GM12878 (cell line): ENCODE results near the gene APBA3. TPM values are rescaled to one million over a fixed set of nuclear protein-coding genes. Genes with fewer than 3 reads are reported as not detected.
A peak's percentile ranks its signal among the peaks of the same experiment; 100 is the strongest.

Experiments
- ATAC-seq: fragments of 200-7000 bp; cut with Tn5 transposase; 3 replicates; pipeline ENCODE4 v1.9.1; 2020; ENCODE audit warnings: mild to moderate bottlenecking, moderate library complexity
- BruUV-seq: library from RNA; stranded (reverse); fragments of 400-500 nt; replicated peaks from 2 replicates; lab custom pipeline; 2021; lab: Mats Ljungman, UMichigan
- CTCF ChIA-PET: fragments of 300-600 bp; sonication (Branson Sonifier 250); formaldehyde crosslinking; extraction: SDS; loops from one replicate; lab custom pipeline; 2021; ENCODE audit warnings: inconsistent platforms; lab: Yijun Ruan, JAX
- POLR2A ChIA-PET: fragments of 350-600 bp; formaldehyde crosslinking; extraction: SDS; loops from one replicate; lab custom pipeline; 2021; ENCODE audit warnings: inconsistent platforms; lab: Charles Lee
- RAD21 ChIA-PET: fragments of 300-600 bp; sonication (Branson Sonifier 250); formaldehyde crosslinking; loops from one replicate; lab custom pipeline; 2023; ENCODE audit warnings: antibody characterized with exemption; ENCODE audit not compliant: unreplicated experiment; lab: Charles Lee
- SMC1A ChIA-PET: fragments of 300-600 bp; sonication (Branson Sonifier 250); formaldehyde crosslinking; loops from one replicate; lab custom pipeline; 2023; ENCODE audit not compliant: unreplicated experiment, uncharacterized antibody; lab: Charles Lee
- DNase-seq: peaks from one replicate; pipeline ENCODE4 v3.0.0-alpha.2; 2011; ENCODE audit warnings: low read depth, low spot score
- FAIRE-seq: peaks from 3 replicates; lab custom pipeline; 2011; peaks lifted over from hg19 to GRCh38; lab: Jason Lieb, UNC
- H2AFZ ChIP-seq: 2 replicates; pipeline ENCODE4 v1.6.0; 2011; ENCODE audit warnings: low read depth, low read length, control low read depth; ENCODE audit not compliant: control insufficient read depth
- H3K27ac ChIP-seq: 2 replicates; pipeline ENCODE4 v1.5.1; 2011; ENCODE audit warnings: control low read depth; ENCODE audit not compliant: control insufficient read depth, insufficient read depth
- H3K27me3 ChIP-seq, 2 experiments: replicated peaks in 1 of 2; 2 replicates each; pipeline versions ENCODE4 v1.6.0 to v1.6.1; 2011; ENCODE audit warnings: low read length in 1 of 2; ENCODE audit not compliant: control insufficient read depth in 2 of 2, insufficient read depth in 2 of 2
- H3K36me3 ChIP-seq, 2 experiments: 2 replicates each; pipeline ENCODE4 v1.5.1; 2011; ENCODE audit warnings: low read length in 1 of 2; ENCODE audit not compliant: control insufficient read depth in 2 of 2, insufficient read depth in 2 of 2
- H3K4me1 ChIP-seq: 2 replicates; pipeline ENCODE4 v1.6.1; 2011; ENCODE audit warnings: mild to moderate bottlenecking, low read length, moderate library complexity, mixed read lengths; ENCODE audit not compliant: control insufficient read depth, insufficient read depth
- H3K4me2 ChIP-seq: 2 replicates; pipeline ENCODE4 v1.6.0; 2011; ENCODE audit warnings: control low read depth; ENCODE audit not compliant: control insufficient read depth, insufficient read depth
- H3K4me3 ChIP-seq: fragments of 200-600 bp; sonication (generic); 2 replicates; pipeline ENCODE4 v1.5.1; 2016
- H3K79me2 ChIP-seq: 2 replicates; pipeline ENCODE4 v1.6.0; 2011; ENCODE audit warnings: low read length; ENCODE audit not compliant: control insufficient read depth, insufficient read depth
- H3K9ac ChIP-seq: 2 replicates; pipeline ENCODE4 v1.8.0; 2011; ENCODE audit warnings: low read length, control low read depth, mixed read lengths; ENCODE audit not compliant: control insufficient read depth, insufficient read depth
- H3K9me3 ChIP-seq: replicated peaks from 3 replicates; pipeline ENCODE4 v1.5.1; 2011; ENCODE audit warnings: mild to moderate bottlenecking, low read length; ENCODE audit not compliant: control insufficient read depth, insufficient read depth
- H4K20me1 ChIP-seq: 2 replicates; pipeline ENCODE4 v1.6.0; 2011; ENCODE audit not compliant: control insufficient read depth, insufficient read depth
- ATF7 ChIP-seq: fragments of 450-650 bp; IDR thresholded peaks from 2 replicates; pipeline ENCODE4 v1.6.1; 2016; ENCODE audit warnings: low read depth, mild to moderate bottlenecking
- CREB1 ChIP-seq: IDR thresholded peaks from 2 replicates; pipeline ENCODE4 v1.6.1; 2012; ENCODE audit warnings: low read depth, mild to moderate bottlenecking, inconsistent platforms
- E2F4 ChIP-seq: IDR thresholded peaks from 2 replicates; pipeline ENCODE4 v1.6.1; 2012; ENCODE audit warnings: low read depth, low read length, improper control_type of control experiment
- ETV6 ChIP-seq, 2 experiments: fragments of 450-650 bp in 1 of 2; IDR thresholded peaks in 1 of 2; conservative IDR thresholded peaks in 1 of 2; 2 replicates each; pipeline ENCODE4 v1.6.1; 2014; ENCODE audit warnings: antibody characterized with exemption in 1 of 2, borderline replicate concordance in 1 of 2, low read depth in 1 of 2, mild to moderate bottlenecking in 1 of 2, moderate library complexity in 1 of 2
- IKZF2 ChIP-seq, 2 experiments: fragments of 450-650 bp; IDR thresholded peaks; 2 replicates each; pipeline ENCODE4 v1.6.1; 2017; ENCODE audit warnings: mild to moderate bottlenecking in 2 of 2, moderate library complexity in 2 of 2
- JUND ChIP-seq: IDR thresholded peaks from 2 replicates; pipeline ENCODE4 v1.6.1; 2012; ENCODE audit warnings: low read depth, mild to moderate bottlenecking, low read length, improper control_type of control experiment, moderate library complexity
- SMAD5 ChIP-seq: IDR thresholded peaks from 2 replicates; pipeline ENCODE4 v1.6.1; 2016; ENCODE audit warnings: antibody characterized with exemption, low read depth
- SPI1 ChIP-seq: IDR thresholded peaks from 2 replicates; pipeline ENCODE4 v1.6.1; 2011; ENCODE audit warnings: low read depth, mild to moderate bottlenecking, low read length, moderate library complexity, borderline replicate concordance; ENCODE audit not compliant: insufficient read depth
- SUZ12 ChIP-seq: fragments of 200-600 bp; sonication (generic); IDR thresholded peaks from one replicate; pipeline ENCODE4 v1.6.1; 2018; ENCODE audit warnings: antibody characterized with exemption, mild to moderate bottlenecking; ENCODE audit not compliant: unreplicated experiment
- ZNF207 ChIP-seq: fragments of 450-650 bp; IDR thresholded peaks from 2 replicates; pipeline ENCODE4 v1.6.1; 2014; ENCODE audit warnings: antibody characterized with exemption, mild to moderate bottlenecking, borderline replicate concordance
- WGBS: methylation state at CpG from one replicate; pipeline ENCODE4 v1.1.6; 2016; ENCODE audit warnings: low lambda C conversion rate; ENCODE audit not compliant: insufficient replicate concordance, insufficient coverage; ENCODE audit errors: missing lambda C conversion rate; 5-methylcytosine and 5-hydroxymethylcytosine counted together
- in situ Hi-C: fragments of 300-500 bp; cut with MboI; formaldehyde crosslinking; loops from 9 replicates; pipeline ENCODE4 v1.14.3; 2018; ENCODE audit warnings: mixed read lengths
- intact Hi-C: fragments of 100-400 bp; cut with micrococcal nuclease; formaldehyde crosslinking; loops from one replicate; pipeline ENCODE4 v1.14.2; 2022; ENCODE audit not compliant: unreplicated experiment
- polyA plus RNA-seq, 11 experiments: library from polyadenylated mRNA; depleted of rRNA in 4 of 11; unstranded in 6 of 11; stranded (reverse) in 5 of 11; fragments of >200 nt; fragmentation: Nextera tagmentation in 4 of 11; fragmentation: Illumina TruSeq in 1 of 11; extraction: Ambion mirVana in 4 of 11; extraction: Trizol in 1 of 11; gene quantifications; 1 replicate in 1 of 11; 2 replicates in 10 of 11; pipeline versions ENCODE4 v1.2.1 to v1.2.3, GENCODE V29; 2011 to 2016; ENCODE audit warnings: inconsistent platforms in 2 of 11, missing spikeins in 2 of 11, low read depth in 1 of 11
- total RNA-seq, 4 experiments: library from RNA; depleted of rRNA in 3 of 4; stranded (reverse); fragments of >200 nt in 3 of 4; fragmentation: Illumina TruSeq in 1 of 4; extraction: Trizol in 1 of 4; gene quantifications; 2 replicates each; pipeline versions ENCODE4 v1.2.1 to v1.2.3, GENCODE V29; 2013 to 2021
- TF ChIP-seq, protein P1 (sequence below): IDR thresholded peaks from 2 replicates; pipeline ENCODE4 v1.6.1; 2011; ENCODE audit warnings: borderline replicate concordance, low read depth, mild to moderate bottlenecking, moderate library complexity, low read length; ENCODE audit not compliant: insufficient read depth, poor library complexity, severe bottlenecking

The APBA3 gene
- total and polyA plus RNA-seq, 10 of the 15 experiments (the other 5 are each of a cell fraction or from before 2014, with no cell fraction given): 0.31 to 36.4 (median 18.3) TPM

GRCh38 chr19:3721887-3722442 lies 39.5 kb downstream of the APBA3 start:
- peak overlapping the region; percentile 33; the same call in 1 of the 2 replicates for H3K4me2 ChIP-seq
- no peaks in the 10 kb centered on the region for H3K9me3 ChIP-seq
- WGBS: 35% methylated on average over 24 of the region's 26 CpGs
- H4K20me1 ChIP-seq: no peaks in the 10 kb centered on the region
- ATAC-seq (no peak), DNase-seq (no peak), FAIRE-seq (no peak)
- RAD21 ChIA-PET: no interaction called here
- no peak overlapping the region for H3K27ac ChIP-seq
- in situ Hi-C loops (no loop called here), intact Hi-C loops (no loop called here)
- SMC1A ChIA-PET: no interaction called here
- H3K36me3 ChIP-seq: no peaks in the 10 kb centered on the region
- peaks cover 1 to 3% of the 10 kb centered on the region in 2 experiments; a peak in 1 of 4 replicates for H3K27me3 ChIP-seq
- no peak overlapping the region for H3K4me3 ChIP-seq
- CTCF ChIA-PET: interaction anchor here (0.6 kb wide), 1 partner anchor 16 kb away, joined by 3 read pairs; no protein-coding TSS in a partner anchor
- no TSS peak for BruUV-seq
- no peak overlapping the region for H3K9ac ChIP-seq
- no peak overlapping the region for H2AFZ ChIP-seq
- TF ChIP-seq, protein P1, sequence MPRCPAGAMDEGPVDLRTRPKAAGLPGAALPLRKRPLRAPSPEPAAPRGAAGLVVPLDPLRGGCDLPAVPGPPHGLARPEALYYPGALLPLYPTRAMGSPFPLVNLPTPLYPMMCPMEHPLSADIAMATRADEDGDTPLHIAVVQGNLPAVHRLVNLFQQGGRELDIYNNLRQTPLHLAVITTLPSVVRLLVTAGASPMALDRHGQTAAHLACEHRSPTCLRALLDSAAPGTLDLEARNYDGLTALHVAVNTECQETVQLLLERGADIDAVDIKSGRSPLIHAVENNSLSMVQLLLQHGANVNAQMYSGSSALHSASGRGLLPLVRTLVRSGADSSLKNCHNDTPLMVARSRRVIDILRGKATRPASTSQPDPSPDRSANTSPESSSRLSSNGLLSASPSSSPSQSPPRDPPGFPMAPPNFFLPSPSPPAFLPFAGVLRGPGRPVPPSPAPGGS: no peak
- no peak for TF ChIP-seq CREB1
- no peak for TF ChIP-seq SUZ12
- no peak for TF ChIP-seq IKZF2 (IDR thresholded peaks at IDR 0.05)
- no peak for TF ChIP-seq ETV6 (conservative IDR thresholded peaks at IDR 0.05 in 1 of 2, IDR thresholded peaks at IDR 0.05 in 1 of 2; ENCODE audit: borderline replicate concordance in 1 of 2, low read depth in 1 of 2)
- no peak for TF ChIP-seq SPI1
- TF ChIP-seq E2F4: no peak
- TF ChIP-seq ATF7: no peak
- TF ChIP-seq ZNF207: no peak
- TF ChIP-seq JUND: no peak
- TF ChIP-seq SMAD5: no peak
- POLR2A ChIA-PET: no interaction called here
- H3K79me2 ChIP-seq: no peaks in the 10 kb centered on the region
- no peaks in the 10 kb centered on the region for H3K4me1 ChIP-seq
